22Rv1 (cell line): ENCODE results near the gene FBXO11.

Source experiments
- H3K27ac ChIP-seq: fragments of 450-650 bp; 2 replicates; pipeline ENCODE4 v1.5.1; 2017
- CTCF ChIP-seq: fragments of 450-650 bp; IDR thresholded peaks from 2 replicates; pipeline ENCODE4 v1.5.1; 2017; ENCODE audit warnings: mild to moderate bottlenecking
- ZFX ChIP-seq: fragments of 450-650 bp; IDR thresholded peaks from 2 replicates; pipeline ENCODE4 v1.6.1; 2017; ENCODE audit warnings: antibody characterized with exemption, borderline replicate concordance

FBXO11 gene

GRCh38 chr2:47833516-47833968 is 72.8 kb downstream of the FBXO11 start:
- TF ChIP-seq ZFX (no peak), CTCF (no peak)
- no peak overlapping the region for H3K27ac ChIP-seq

GRCh38 chr2:47822518-47822917 is 83.8 kb downstream of the FBXO11 start:
- TF ChIP-seq ZFX = no peak
- TF ChIP-seq CTCF = no peak
- H3K27ac ChIP-seq = no peak overlapping the region

DNA sequence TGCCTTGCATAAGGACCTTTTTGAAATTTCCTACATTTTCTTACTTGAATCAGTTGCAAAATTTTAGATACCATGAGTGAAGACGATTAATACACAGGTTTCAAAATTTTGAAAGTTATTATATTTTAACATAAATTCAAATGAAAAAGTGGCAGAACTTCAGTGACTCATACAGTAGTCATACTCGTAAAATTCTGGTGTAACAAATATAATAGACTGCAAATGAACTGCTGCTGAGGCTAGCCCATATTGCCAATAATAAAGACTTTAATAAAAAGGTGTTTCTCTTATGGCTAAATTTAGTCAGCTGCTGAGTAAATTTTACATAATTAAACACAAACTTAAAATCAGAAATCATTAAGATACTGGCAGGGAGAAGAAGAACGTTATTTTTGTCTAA is 86.5 kb downstream of the FBXO11 start:
- H3K27ac ChIP-seq = no peak overlapping the region

DNA sequence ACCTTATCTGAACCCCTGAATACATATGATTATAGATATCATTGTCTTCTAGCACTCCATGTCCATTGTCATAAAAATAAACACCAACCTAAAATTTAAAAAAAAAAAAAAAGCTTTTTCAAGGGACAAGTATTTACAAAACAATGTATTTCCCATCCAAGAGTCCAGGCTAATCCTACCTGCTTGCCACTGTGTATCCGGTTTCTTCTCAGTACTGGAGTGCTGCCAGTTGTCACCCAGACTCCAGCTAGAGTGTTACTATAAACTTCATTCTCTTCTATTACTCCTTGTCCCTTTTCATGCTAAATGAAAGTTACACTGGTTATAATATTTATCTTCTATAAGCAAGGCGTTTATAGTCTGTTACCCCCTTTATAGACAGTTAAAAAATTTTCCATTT is 87.5 kb downstream of the FBXO11 start:
- TF ChIP-seq CTCF (no peak), ZFX (no peak)
- no peak overlapping the region for H3K27ac ChIP-seq

More for the DNA sequence above, 86.5 kb downstream of the FBXO11 start:
- no peak for TF ChIP-seq CTCF
- TF ChIP-seq ZFX = no peak

- TF ChIP-seq ZFX (no peak), CTCF (no peak)
- no peak overlapping the region for H3K27ac ChIP-seq
These were observed 90.5 kb downstream of the FBXO11 start for GRCh38 chr2:47815764-47816163.

DNA sequence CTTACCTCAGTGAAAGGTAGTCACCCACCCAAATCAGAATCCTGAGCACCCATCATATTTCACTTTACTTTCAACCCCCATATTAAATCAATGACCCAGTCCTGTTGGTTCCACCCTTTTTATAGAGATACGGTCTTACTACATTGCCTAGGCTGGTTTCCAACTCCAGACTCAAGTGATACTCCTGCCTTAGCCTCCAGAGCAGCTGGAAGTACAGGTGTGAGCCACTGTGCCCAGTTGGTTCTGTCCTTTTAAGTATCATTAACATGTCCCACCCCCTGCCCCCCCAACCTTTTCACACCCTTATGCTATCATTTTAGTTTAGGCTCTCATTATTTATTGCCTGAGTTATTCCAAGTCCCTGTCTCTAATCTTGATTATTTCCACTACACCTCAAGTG is 94.6 kb downstream of the FBXO11 start:
- no peak for TF ChIP-seq ZFX
- no peak for TF ChIP-seq CTCF

GRCh38 chr2:47810850-47811249 is 95.4 kb downstream of the FBXO11 start:
- no peak overlapping the region for H3K27ac ChIP-seq
- TF ChIP-seq CTCF (no peak), ZFX (no peak)

More for the DNA sequence above, 94.6 kb downstream of the FBXO11 start:
- no peak overlapping the region for H3K27ac ChIP-seq
